HS-27A (cell line): ENCODE results near the gene RAPGEF3.

Experiments
- DNase-seq: peaks from one replicate; pipeline ENCODE4 v3.0.0-alpha.2; 2012; ENCODE audit warnings: low read depth, missing footprints

The RAPGEF3 gene

GRCh38 chr12:47686645-47687240 is 71.9 kb downstream of the RAPGEF3 start:
- DNase-seq: no peak
